Fibroblast of skin of left biceps (primary cell): Measurements from ENCODE around the gene GGTA1.

Experiments used
- DNase-seq, 2 experiments: peaks; one replicate each; pipeline ENCODE4 v3.0.0-alpha.2; 2013; ENCODE audit warnings: low read depth in 2 of 2

The GGTA1 gene

DNA sequence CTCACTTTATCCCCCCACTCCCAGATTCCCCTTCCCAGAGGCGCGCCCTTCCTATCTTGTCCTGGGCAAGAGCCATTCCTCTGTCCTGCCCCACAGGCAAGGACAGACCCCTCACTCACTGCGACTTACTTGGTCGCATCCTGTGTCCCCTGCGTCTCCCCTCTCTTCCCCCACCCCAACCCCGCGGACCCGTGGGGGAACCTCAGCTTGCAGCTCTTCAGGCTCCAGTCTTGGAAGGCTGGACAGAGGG, 542 bp downstream of the GGTA1 start:
- no peak for DNase-seq

DNA sequence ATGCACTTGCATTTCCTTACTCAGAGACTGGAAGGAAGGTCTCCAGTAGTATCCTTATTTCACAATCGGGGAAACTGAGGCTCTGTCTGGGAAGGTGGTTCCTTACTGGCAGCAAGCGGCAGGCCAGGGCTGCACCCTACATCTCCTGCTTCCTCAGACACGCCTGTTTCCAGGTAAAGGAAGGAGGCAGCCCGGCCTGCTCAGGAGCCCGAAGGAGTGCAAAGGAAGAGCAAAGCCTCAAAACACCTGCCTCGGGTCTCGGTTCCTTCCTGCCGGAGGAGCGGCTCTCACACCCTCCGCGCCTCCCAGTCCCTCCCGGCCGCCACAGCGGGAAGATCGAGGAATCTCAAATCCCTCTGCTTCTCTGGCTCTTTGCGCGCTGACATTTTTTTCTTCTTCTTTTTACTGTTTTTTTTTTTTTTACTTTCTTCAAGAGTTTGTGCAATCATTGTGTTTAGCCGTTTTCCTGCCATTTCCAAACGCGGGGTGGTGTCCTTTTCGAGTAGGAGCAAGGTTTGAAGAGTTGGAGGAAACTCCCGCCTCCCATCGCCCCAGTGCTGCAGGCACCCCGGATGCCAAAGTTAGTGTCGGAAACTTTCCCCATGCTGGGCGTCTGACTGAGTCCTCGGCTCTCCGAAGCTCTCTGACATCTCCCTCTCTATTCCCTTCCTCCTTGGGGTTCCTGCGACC, 1.0 kb downstream of the GGTA1 start:
- DNase-seq = no peak

DNA sequence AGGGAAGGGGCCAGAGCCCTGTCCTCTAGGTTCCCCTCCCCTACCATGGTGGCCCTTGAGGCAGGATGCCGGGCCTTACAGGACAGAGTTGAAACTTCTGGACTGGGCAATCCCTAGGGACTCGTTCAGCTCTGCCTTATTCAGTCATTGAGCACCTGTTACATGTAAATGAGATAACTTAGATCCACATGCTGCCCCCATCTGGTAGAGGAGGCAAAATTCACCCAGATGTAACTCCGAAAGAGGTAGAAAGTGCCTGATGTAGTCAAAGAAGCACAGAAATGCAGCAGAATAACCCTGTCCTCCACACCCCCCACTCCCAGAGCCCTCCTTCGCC, 1.5 kb downstream of the GGTA1 start:
- peak in 1 of 2 experiments; percentile 32 for DNase-seq

DNA sequence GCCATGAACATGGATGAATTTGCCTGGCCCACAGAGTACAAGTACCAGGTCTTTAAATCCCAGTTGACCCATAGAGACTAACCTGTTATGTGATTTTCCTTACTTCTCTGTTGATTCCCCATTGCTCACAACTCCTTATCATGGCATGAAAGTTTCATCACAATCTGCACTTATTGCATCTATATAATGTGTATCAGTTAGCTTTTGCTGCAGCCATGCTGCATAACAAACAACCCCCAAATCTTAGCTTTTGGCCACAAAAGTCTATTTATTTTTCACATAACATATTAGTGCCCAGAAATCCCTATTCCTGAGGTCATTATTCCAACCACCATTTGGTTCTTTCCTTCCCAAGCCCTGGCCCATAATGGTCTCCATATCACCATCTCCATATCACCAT, 3.7 kb downstream of the GGTA1 start:
- no peak for DNase-seq

DNA sequence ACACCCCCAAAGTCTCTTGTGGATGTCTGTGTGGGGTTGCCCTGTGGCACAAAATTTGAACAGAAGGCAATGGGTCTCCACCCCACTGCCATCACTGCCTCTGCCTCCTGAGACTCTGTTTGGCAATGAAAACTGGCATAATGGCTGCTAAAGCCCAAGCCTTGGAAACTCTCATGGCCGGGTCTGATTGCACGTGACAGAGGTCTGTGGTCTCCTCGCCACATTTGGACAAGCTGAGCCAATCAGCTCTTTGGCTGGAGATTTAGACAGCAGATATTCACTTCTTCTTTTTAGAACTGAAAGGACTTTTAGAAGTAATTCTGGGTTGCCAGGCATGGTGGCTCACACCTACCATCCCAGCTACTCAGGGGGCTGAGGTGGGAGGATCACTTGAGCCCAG, 5.5 kb downstream of the GGTA1 start:
- no peak for DNase-seq

GRCh38 chr9:121491111-121491510, 8.5 kb downstream of the GGTA1 start:
- no peak for DNase-seq

DNA sequence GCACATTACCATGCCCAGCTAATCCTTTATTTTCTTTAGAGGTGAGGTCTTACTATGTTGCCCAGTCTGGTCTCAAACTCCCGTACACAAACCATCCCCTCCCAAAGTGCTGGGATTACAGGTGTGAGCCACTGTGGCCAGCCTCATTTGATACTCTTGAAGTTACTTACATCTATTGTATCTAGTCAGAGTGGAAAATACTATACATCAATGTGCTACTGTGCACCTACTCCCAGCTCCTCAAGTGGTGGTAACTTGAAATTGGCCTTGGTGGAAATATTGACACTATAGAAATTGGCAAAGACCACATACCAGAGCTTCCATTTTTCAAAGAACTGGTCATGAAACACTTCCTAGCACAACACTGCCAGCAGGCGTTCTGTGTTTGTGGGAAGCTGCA, 10.3 kb downstream of the GGTA1 start:
- no peak for DNase-seq

DNA sequence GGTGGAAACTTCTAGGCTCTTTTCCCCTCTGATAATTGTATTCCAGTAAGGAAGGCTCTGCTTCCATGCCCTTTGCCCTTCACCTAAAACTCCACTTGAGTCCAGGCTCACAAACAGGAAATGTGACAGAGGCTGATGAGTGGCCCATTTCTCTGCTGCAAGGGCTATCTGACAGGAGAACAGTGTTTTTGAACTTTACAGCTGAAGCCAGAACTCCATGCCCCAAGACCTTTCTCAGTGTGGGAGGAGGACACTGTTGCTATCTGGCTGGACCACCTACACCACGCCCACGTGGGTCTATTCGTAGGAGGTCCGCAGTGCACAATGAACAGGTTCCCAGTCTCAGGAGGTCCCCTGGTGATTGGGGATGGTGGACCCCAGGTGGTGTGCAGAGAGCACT, 13.6 kb downstream of the GGTA1 start:
- DNase-seq = no peak

- DNase-seq = no peak
Observed at GRCh38 chr9:121485623-121486022, 14.0 kb downstream of the GGTA1 start.

GRCh38 chr9:121484651-121485446, 14.8 kb downstream of the GGTA1 start:
- DNase-seq = no peak

DNA sequence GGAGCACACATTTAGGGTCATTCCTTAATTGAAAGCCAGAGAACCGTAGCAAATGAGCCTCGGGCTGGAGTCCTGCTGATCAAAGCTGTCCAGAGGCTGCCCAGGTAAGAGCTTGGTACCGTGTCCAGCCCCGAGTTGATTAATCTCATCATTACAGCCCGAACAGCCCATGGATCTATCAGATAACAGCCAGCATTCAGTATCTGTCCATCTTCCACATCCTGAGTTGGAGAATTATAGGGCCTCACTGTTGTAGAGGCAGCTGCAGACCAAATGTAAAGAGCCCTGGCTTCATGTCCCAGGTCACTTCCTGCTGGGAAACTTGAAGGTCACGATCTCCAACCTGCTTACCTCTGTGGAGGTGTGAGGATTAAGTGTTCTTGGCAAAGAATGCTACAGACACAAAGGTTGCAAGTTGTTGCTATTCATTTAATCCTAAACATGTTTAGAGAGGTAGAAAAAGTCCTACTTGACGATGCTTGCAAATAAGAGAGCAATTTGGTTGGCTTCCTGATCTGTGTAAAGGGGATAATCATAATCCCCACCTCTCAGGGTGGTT, 16.1 kb downstream of the GGTA1 start:
- DNase-seq = no peak

DNA sequence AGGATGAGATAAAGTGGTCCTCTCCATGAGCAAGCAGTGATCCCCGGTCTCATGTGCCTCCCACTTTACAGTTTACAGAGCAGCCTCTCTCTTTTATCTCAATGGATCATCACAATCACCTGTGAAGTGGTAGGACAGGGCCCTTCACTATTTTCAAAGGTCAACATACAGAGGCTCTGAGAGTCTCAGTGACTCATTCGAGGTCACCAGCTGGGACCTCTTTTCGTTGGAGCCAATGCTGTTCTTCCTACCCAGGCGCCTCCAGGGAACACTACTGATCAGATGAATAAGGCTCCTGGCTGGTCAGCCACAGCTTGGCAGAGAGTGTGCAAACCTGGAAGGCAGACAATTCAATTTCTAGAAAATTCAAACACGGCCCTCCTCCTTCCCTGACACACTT, 16.6 kb downstream of the GGTA1 start:
- no peak for DNase-seq

- no peak for DNase-seq
Observed at GRCh38 chr9:121478816-121479676, 20.6 kb downstream of the GGTA1 start.

DNA sequence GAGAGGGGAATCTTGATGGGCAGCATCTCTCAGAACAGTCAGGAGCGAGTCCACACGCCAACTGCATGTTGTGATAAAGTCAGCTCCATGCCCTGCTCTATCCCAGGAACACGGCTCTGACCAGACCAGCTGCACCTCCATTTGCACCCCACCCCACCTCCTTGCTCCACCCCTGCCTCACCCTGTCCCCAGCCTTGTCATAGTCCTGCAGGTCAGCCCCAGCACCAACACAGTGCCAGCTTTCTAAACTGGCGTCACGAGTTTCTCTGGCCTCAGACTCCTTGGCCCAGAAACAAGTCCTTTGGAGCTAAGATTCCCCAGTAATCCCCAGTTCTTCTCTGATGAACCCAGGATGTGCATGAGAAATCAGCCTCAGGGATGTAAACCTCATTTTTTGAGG, 23.5 kb downstream of the GGTA1 start:
- no peak for DNase-seq

GRCh38 chr9:121474231-121474947, 25.3 kb downstream of the GGTA1 start:
- DNase-seq = no peak

- DNase-seq = no peak
Observed at GRCh38 chr9:121473229-121473628, 26.4 kb downstream of the GGTA1 start.

DNA sequence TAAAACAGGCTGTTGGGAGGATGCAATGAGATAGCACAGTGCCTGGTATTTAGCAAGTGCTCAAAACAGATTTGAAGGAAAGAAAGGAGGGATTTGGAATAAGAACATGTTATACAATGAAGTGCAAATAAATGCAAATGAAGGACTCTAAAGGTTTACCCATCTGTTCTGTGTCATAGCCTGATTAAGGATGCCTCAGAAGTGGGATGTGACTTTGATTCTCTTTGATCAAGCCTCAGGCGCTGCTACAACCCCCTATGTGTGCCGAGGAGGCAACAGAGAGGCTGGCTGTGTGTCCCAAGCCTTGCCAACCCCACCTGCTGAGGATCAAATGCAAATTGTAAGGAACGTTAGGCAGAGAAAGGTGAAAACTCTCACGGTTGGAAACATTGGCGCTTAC, 27.2 kb downstream of the GGTA1 start:
- no peak for DNase-seq

- no peak for DNase-seq
Observed at GRCh38 chr9:121466142-121466541, 33.5 kb downstream of the GGTA1 start.

GRCh38 chr9:121464968-121465367, 34.7 kb downstream of the GGTA1 start:
- DNase-seq = no peak

DNA sequence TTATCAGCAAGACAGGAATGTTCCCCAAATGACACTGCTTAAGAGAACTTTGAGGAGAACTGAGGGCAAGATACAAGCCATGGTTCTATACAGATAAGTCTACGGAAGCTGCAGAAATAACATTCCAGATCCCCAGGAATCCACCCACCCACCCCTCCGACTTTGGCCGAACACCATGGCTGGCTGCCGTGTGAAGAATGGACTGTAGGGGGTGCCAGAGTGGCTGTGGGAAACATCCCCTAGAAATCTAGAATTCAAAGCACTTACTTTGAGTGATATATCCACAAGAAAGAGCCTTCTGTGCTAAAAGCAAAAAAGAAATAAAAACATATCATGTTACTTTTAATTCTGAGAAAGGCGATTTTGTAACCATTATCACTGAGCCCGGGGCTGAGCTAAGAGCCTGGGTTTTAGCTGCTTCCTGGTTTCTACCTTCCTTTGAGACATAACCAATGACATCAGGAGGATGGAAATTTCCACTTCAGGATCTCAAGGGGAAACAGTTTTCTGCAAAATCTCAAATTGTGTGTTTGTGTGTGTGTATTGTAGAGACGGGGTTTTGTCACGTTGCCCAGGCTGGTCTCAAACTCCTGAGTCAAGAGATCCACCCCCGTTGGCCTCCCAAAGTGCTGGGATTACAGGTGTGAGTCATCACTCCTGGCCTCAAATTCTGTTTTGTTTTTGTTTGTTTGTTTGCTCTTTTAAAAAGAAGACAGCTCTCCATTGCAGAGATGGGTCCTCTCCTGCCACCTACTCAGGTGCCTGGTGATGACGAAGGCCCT, 36.4 kb downstream of the GGTA1 start:
- DNase-seq = no peak

DNA sequence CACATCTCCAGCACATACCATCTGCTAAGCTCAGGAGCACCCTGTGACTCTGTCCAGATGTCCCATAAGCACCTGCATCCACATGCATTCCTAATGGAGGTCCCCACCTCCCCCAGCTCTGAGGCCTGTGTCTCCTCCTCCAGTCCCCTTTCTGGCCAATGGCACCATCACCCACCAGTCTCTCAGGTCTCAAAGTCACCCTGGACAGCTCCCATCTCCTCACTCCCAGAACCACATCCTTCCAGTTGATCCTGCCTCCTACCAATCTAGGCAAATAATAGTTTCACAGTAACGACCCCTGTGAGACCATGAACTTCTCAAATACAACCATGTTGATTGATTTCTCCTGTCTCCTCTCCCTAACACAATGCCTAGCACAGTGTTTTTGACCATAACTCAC, 40.1 kb downstream of the GGTA1 start:
- DNase-seq = no peak
